Measurements from ENCODE around the gene KLB.

Gene KLB

GRCh38 chr4:39433878-39434492, 27.3 kb downstream of the KLB start:
- H3K4me2 ChIP-seq (ENCODE audit: low read length), result no peak overlapping the region
- no peak overlapping the region for H3K18ac ChIP-seq (ENCODE audit: low read length)

GRCh38 chr4:39435659-39436563, 29.2 kb downstream of the KLB start:
- Histone ChIP-seq H3K36me3 (ENCODE audit: control insufficient read depth in 1 of 2, insufficient read depth in 2 of 2, low read length in 2 of 2) (no peaks in the 10 kb centered on the region), H2BK12ac (ENCODE audit: low read length) (no peak overlapping the region), H3K4me1 (ENCODE audit: control insufficient read depth in 1 of 2, insufficient read depth in 2 of 2, low read length in 2 of 2) (no peaks in the 10 kb centered on the region), H3K4me3 (ENCODE audit: low read depth, low read length) (no peak overlapping the region), H2AK5ac (ENCODE audit: low read length) (no peak overlapping the region), H2BK5ac (ENCODE audit: low read depth, low read length, poor library complexity) (no peak overlapping the region), H3K79me1 (ENCODE audit: low read length) (no peaks in the 10 kb centered on the region), H3K4me2 (ENCODE audit: low read length) (no peak overlapping the region), H3K14ac (ENCODE audit: low read length) (no peak overlapping the region), H3K23ac (ENCODE audit: low read length) (no peak overlapping the region), H2AFZ (ENCODE audit: insufficient read depth, low read length, poor library complexity) (no peak overlapping the region), H3K18ac (ENCODE audit: low read length) (no peak overlapping the region), H3K79me2 (ENCODE audit: control insufficient read depth, insufficient read depth, low read length, poor library complexity) (no peaks in the 10 kb centered on the region), H3K9ac (ENCODE audit: low read length) (no peak overlapping the region), H2BK120ac (ENCODE audit: insufficient read depth, low read length, poor library complexity) (no peak overlapping the region), H3K4ac (ENCODE audit: low read depth, low read length) (no peak overlapping the region), H3K27ac (ENCODE audit: low read depth, low read length) (no peak overlapping the region), H4K8ac (ENCODE audit: low read depth, low read length) (no peak overlapping the region), H3K27me3 (ENCODE audit: insufficient read depth, low read length) (no peaks in the 10 kb centered on the region), H3K9me3 (ENCODE audit: insufficient read depth, low read depth, low read length) (no peaks in the 10 kb centered on the region), H4K91ac (ENCODE audit: low read depth, low read length) (no peak overlapping the region), H4K12ac (ENCODE audit: low read depth, low read length) (no peak overlapping the region)
- WGBS (ENCODE audit: extremely low coverage, insufficient coverage, insufficient read length), result no CpG with 5 or more reads among the region's 7 CpGs
- peak; percentile 41 to 57 for DNase-seq

More at GRCh38 chr4:39433878-39434492, 27.3 kb downstream of the KLB start:
- Histone ChIP-seq H2AFZ (ENCODE audit: insufficient read depth, low read length, poor library complexity) (no peak overlapping the region), H3K4ac (ENCODE audit: low read depth, low read length) (no peak overlapping the region), H4K12ac (ENCODE audit: low read depth, low read length) (no peak overlapping the region), H2BK12ac (ENCODE audit: low read length) (no peak overlapping the region), H3K9ac (ENCODE audit: low read length) (no peak overlapping the region), H3K14ac (ENCODE audit: low read length) (no peak overlapping the region), H2BK5ac (ENCODE audit: low read depth, low read length, poor library complexity) (no peak overlapping the region), H4K8ac (ENCODE audit: low read depth, low read length) (no peak overlapping the region), H3K27me3 (ENCODE audit: insufficient read depth, low read length) (no peaks in the 10 kb centered on the region), H4K91ac (ENCODE audit: low read depth, low read length) (no peak overlapping the region), H2AK5ac (ENCODE audit: low read length) (no peak overlapping the region), H3K27ac (ENCODE audit: low read depth, low read length) (no peak overlapping the region), H3K79me2 (ENCODE audit: control insufficient read depth, insufficient read depth, low read length, poor library complexity) (no peaks in the 10 kb centered on the region), H3K4me3 (ENCODE audit: low read depth, low read length) (no peak overlapping the region), H3K36me3 (ENCODE audit: control insufficient read depth in 1 of 2, insufficient read depth in 2 of 2, low read length in 2 of 2) (no peaks in the 10 kb centered on the region), H3K23ac (ENCODE audit: low read length) (no peak overlapping the region), H2BK120ac (ENCODE audit: insufficient read depth, low read length, poor library complexity) (no peak overlapping the region), H3K9me3 (ENCODE audit: insufficient read depth, low read depth, low read length) (no peaks in the 10 kb centered on the region), H3K4me1 (ENCODE audit: control insufficient read depth in 1 of 2, insufficient read depth in 2 of 2, low read length in 2 of 2) (no peaks in the 10 kb centered on the region), H3K79me1 (ENCODE audit: low read length) (no peaks in the 10 kb centered on the region)
- DNase-seq, result no peak
- no CpG with 5 or more reads among the region's 11 CpGs for WGBS (ENCODE audit: extremely low coverage, insufficient coverage, insufficient read length)

GRCh38 chr4:39441593-39441992, 34.9 kb downstream of the KLB start:
- H2BK5ac ChIP-seq (ENCODE audit: low read depth, low read length, poor library complexity), result no peak overlapping the region
- H2BK120ac ChIP-seq (ENCODE audit: insufficient read depth, low read length, poor library complexity), result no peak overlapping the region
- peaks cover 0 to 2% of the 10 kb centered on the region in 2 experiments for H3K4me1 ChIP-seq (ENCODE audit: control insufficient read depth in 1 of 2, insufficient read depth in 2 of 2, low read length in 2 of 2)
- H2BK12ac ChIP-seq (ENCODE audit: low read length), result no peak overlapping the region
- no peaks in the 10 kb centered on the region for H3K79me1 ChIP-seq (ENCODE audit: low read length)
- H3K36me3 ChIP-seq (ENCODE audit: control insufficient read depth in 1 of 2, insufficient read depth in 2 of 2, low read length in 2 of 2), result no peaks in the 10 kb centered on the region
- H2AK5ac ChIP-seq (ENCODE audit: low read length), result no peak overlapping the region
- H3K4me2 ChIP-seq (ENCODE audit: low read length), result no peak overlapping the region
- H4K91ac ChIP-seq (ENCODE audit: low read depth, low read length), result no peak overlapping the region
- H3K14ac ChIP-seq (ENCODE audit: low read length), result no peak overlapping the region
- H3K9ac ChIP-seq (ENCODE audit: low read length), result no peak overlapping the region
- H3K79me2 ChIP-seq (ENCODE audit: control insufficient read depth, insufficient read depth, low read length, poor library complexity), result no peaks in the 10 kb centered on the region
- H2AFZ ChIP-seq (ENCODE audit: insufficient read depth, low read length, poor library complexity), result no peak overlapping the region
- H3K4ac ChIP-seq (ENCODE audit: low read depth, low read length), result no peak overlapping the region
- no peak overlapping the region for H3K23ac ChIP-seq (ENCODE audit: low read length)
- H3K4me3 ChIP-seq (ENCODE audit: low read depth, low read length), result no peak overlapping the region
- no peak for DNase-seq
- H4K12ac ChIP-seq (ENCODE audit: low read depth, low read length), result no peak overlapping the region
- H3K18ac ChIP-seq (ENCODE audit: low read length), result no peak overlapping the region
- no CpG with 5 or more reads among the region's 2 CpGs for WGBS (ENCODE audit: extremely low coverage, insufficient coverage, insufficient read length)
- no peaks in the 10 kb centered on the region for H3K9me3 ChIP-seq (ENCODE audit: insufficient read depth, low read depth, low read length)
- no peak overlapping the region for H3K27ac ChIP-seq (ENCODE audit: low read depth, low read length)
- H4K8ac ChIP-seq (ENCODE audit: low read depth, low read length), result no peak overlapping the region
- H3K27me3 ChIP-seq (ENCODE audit: insufficient read depth, low read length), result no peaks in the 10 kb centered on the region

- no peak overlapping the region for H2AK5ac ChIP-seq (ENCODE audit: low read length)
- H3K4ac ChIP-seq (ENCODE audit: low read depth, low read length), result no peak overlapping the region
- no peak overlapping the region for H3K14ac ChIP-seq (ENCODE audit: low read length)
- no CpG with 5 or more reads among the region's 4 CpGs for WGBS (ENCODE audit: extremely low coverage, insufficient coverage, insufficient read length)
- H3K4me3 ChIP-seq (ENCODE audit: low read depth, low read length), result no peak overlapping the region
- no peak overlapping the region for H3K9ac ChIP-seq (ENCODE audit: low read length)
- H4K12ac ChIP-seq (ENCODE audit: low read depth, low read length), result no peak overlapping the region
- no peak for DNase-seq
- H4K8ac ChIP-seq (ENCODE audit: low read depth, low read length), result no peak overlapping the region
- H3K23ac ChIP-seq (ENCODE audit: low read length), result no peak overlapping the region
- H3K9me3 ChIP-seq (ENCODE audit: insufficient read depth, low read depth, low read length), result no peaks in the 10 kb centered on the region
- no peak overlapping the region for H4K91ac ChIP-seq (ENCODE audit: low read depth, low read length)
- H3K36me3 ChIP-seq (ENCODE audit: control insufficient read depth in 1 of 2, insufficient read depth in 2 of 2, low read length in 2 of 2), result no peaks in the 10 kb centered on the region
- no peak overlapping the region for H3K18ac ChIP-seq (ENCODE audit: low read length)
- no peak overlapping the region for H3K27ac ChIP-seq (ENCODE audit: low read depth, low read length)
- H2BK12ac ChIP-seq (ENCODE audit: low read length), result no peak overlapping the region
- no peak overlapping the region for H2AFZ ChIP-seq (ENCODE audit: insufficient read depth, low read length, poor library complexity)
- H3K4me1 ChIP-seq (ENCODE audit: control insufficient read depth in 1 of 2, insufficient read depth in 2 of 2, low read length in 2 of 2), result peaks cover 0 to 3% of the 10 kb centered on the region in 2 experiments
- H3K27me3 ChIP-seq (ENCODE audit: insufficient read depth, low read length), result no peaks in the 10 kb centered on the region
- H3K79me1 ChIP-seq (ENCODE audit: low read length), result no peaks in the 10 kb centered on the region
- no peaks in the 10 kb centered on the region for H3K79me2 ChIP-seq (ENCODE audit: control insufficient read depth, insufficient read depth, low read length, poor library complexity)
- no peak overlapping the region for H3K4me2 ChIP-seq (ENCODE audit: low read length)
- no peak overlapping the region for H2BK5ac ChIP-seq (ENCODE audit: low read depth, low read length, poor library complexity)
- no peak overlapping the region for H2BK120ac ChIP-seq (ENCODE audit: insufficient read depth, low read length, poor library complexity)
These were observed 36.3 kb downstream of the KLB start for GRCh38 chr4:39442998-39443397.
